ENCODE data around the gene MTX3. TPM values are rescaled to one million over a fixed set of nuclear protein-coding genes. Genes with fewer than 3 reads are reported as not detected.

Gene MTX3
- total RNA-seq, 1 experiment from 2014 or later, result 22.7 TPM

DNA sequence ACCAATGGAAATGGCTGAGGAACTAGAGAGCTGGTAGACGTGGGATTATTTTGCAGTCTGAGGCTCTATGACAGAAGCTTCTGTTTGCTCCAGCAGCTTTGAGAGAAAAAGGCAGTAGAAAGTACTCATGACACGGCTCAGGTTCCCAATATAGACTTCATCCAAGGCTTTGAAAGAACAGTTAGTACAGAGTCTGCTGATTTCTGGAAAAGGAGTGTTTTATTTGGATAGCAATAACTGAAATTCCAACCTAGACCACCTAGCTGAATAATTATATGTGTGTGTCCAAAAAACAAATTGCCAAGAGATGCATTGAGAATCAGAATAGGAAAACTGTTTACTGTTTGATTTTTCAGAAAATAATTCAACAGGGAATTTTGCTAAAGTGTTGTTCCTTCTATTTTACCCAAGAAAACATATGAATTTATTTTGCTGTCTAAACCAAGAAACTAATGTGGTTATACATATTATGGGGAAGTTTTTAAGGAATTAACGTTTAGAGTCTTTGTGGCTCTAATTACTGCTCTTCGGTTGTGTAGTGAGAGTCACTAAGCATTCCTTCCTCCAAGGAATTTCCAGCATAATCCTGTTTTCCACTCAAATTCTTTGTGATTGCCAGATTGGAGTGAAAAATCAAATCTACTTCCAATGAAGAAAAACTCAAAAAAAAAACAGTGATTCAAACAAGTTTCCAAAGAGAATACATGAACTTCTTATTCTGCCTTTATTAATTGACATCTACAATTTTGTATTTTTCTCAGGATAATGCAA, 18.1 kb upstream of the MTX3 start:
- no peak for DNase-seq
- no peak for TF ChIP-seq CTCF (IDR thresholded peaks at IDR 0.05; ENCODE audit: unreplicated experiment)
- no TSS peak for BruUV-seq (replicated peaks)
- Mint-ChIP-seq H3K36me3 (ENCODE audit: insufficient read depth, unreplicated experiment) (no peaks in the 10 kb centered on the region), H3K9me3 (ENCODE audit: low read depth, unreplicated experiment) (no peaks in the 10 kb centered on the region), H3K4me3 (ENCODE audit: low read depth, unreplicated experiment) (no peak overlapping the region), H3K27me3 (ENCODE audit: unreplicated experiment) (no peaks in the 10 kb centered on the region), H3K27ac (ENCODE audit: unreplicated experiment) (no peak overlapping the region), H3K4me1 (ENCODE audit: low read depth, unreplicated experiment) (no peaks in the 10 kb centered on the region)
- intact Hi-C loops (cut with micrococcal nuclease; ENCODE audit: unreplicated experiment), result no loop called here
- CTCF ChIA-PET, result no interaction called here

GRCh38 chr5:80002677-80003076, 11.6 kb upstream of the MTX3 start:
- Mint-ChIP-seq H3K27me3 (ENCODE audit: unreplicated experiment) (no peaks in the 10 kb centered on the region), H3K4me3 (ENCODE audit: low read depth, unreplicated experiment) (no peak overlapping the region), H3K4me1 (ENCODE audit: low read depth, unreplicated experiment) (no peaks in the 10 kb centered on the region), H3K27ac (ENCODE audit: unreplicated experiment) (no peak overlapping the region), H3K36me3 (ENCODE audit: insufficient read depth, unreplicated experiment) (no peaks in the 10 kb centered on the region), H3K9me3 (ENCODE audit: low read depth, unreplicated experiment) (no peaks in the 10 kb centered on the region)
- intact Hi-C loops (cut with micrococcal nuclease; ENCODE audit: unreplicated experiment), result no loop called here
- TF ChIP-seq CTCF (IDR thresholded peaks at IDR 0.05; ENCODE audit: unreplicated experiment), result no peak
- DNase-seq, result no peak
- no TSS peak for BruUV-seq (replicated peaks)
- CTCF ChIA-PET, result no interaction called here

DNA sequence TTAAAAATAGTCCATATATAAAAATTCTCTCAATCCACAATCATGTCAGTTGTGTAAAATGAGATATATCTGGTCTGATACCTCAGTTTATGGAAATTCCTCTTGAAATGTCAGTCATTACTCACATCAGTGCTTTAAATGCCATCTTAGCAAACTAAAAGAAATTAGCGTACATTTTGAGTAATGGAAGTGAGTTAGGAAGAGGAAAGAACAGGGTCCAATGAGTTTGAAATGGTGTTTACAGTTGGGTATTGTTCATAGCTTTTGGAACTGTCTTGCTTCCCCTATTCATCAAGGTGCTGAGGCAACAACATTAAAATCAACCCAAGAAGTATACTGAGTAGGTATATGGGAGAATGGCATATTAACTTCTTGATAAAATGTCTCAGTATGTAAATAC, 8.7 kb upstream of the MTX3 start:
- intact Hi-C loops (cut with micrococcal nuclease; ENCODE audit: unreplicated experiment), result no loop called here

GRCh38 chr5:79992891-79993657, 2.0 kb upstream of the MTX3 start:
- CTCF ChIA-PET, result no interaction called here
- H3K27me3 Mint-ChIP-seq (ENCODE audit: unreplicated experiment), result no peaks in the 10 kb centered on the region
- no peak for DNase-seq
- BruUV-seq (replicated peaks), result no TSS peak
- H3K4me3 Mint-ChIP-seq (ENCODE audit: low read depth, unreplicated experiment), result no peak overlapping the region
- peaks cover 28% of the 10 kb centered on the region for H3K36me3 Mint-ChIP-seq (ENCODE audit: insufficient read depth, unreplicated experiment)
- intact Hi-C loops (cut with micrococcal nuclease; ENCODE audit: unreplicated experiment), result no loop called here
- H3K27ac Mint-ChIP-seq (ENCODE audit: unreplicated experiment), result no peak overlapping the region
- H3K4me1 Mint-ChIP-seq (ENCODE audit: low read depth, unreplicated experiment), result peaks cover 9% of the 10 kb centered on the region
- no peaks in the 10 kb centered on the region for H3K9me3 Mint-ChIP-seq (ENCODE audit: low read depth, unreplicated experiment)
- no peak for TF ChIP-seq CTCF (IDR thresholded peaks at IDR 0.05; ENCODE audit: unreplicated experiment)

More for the DNA sequence above, 8.7 kb upstream of the MTX3 start:
- Mint-ChIP-seq H3K36me3 (ENCODE audit: insufficient read depth, unreplicated experiment) (no peaks in the 10 kb centered on the region), H3K9me3 (ENCODE audit: low read depth, unreplicated experiment) (no peaks in the 10 kb centered on the region), H3K4me3 (ENCODE audit: low read depth, unreplicated experiment) (no peak overlapping the region), H3K4me1 (ENCODE audit: low read depth, unreplicated experiment) (no peaks in the 10 kb centered on the region), H3K27ac (ENCODE audit: unreplicated experiment) (no peak overlapping the region), H3K27me3 (ENCODE audit: unreplicated experiment) (no peaks in the 10 kb centered on the region)
- CTCF ChIA-PET, result interaction anchor here (0.8 kb wide), 1 partner anchor 11 kb away, joined by 3 read pairs; no protein-coding TSS in a partner anchor
- TF ChIP-seq CTCF (IDR thresholded peaks at IDR 0.05; ENCODE audit: unreplicated experiment), result no peak
- no TSS peak for BruUV-seq (replicated peaks)
- DNase-seq, result no peak

Measured in Calu3 (cell line).